OCI-LY1 (cell line): Measurements from ENCODE around the gene CGREF1.
"Not testable (repeated sequence)": the region's sequence is repeated elsewhere in the genome, so short reads cannot be mapped to it uniquely, and the experiment has no call there.

ENCODE experiments used
- H2AFZ ChIP-seq: fragments of 200-600 bp; sonication (generic), shearing (Covaris generic); 2 replicates; pipeline ENCODE4 v1.6.0; 2014; ENCODE audit warnings: antibody characterized with exemption, mild to moderate bottlenecking, low read length
- H3F3A ChIP-seq: fragments of 200-600 bp; sonication (generic), shearing (Covaris generic); 2 replicates; pipeline ENCODE4 v1.6.0; 2014; ENCODE audit warnings: mild to moderate bottlenecking, antibody characterized with exemption, low read length, moderate library complexity; ENCODE audit not compliant: insufficient read depth
- H3K27ac ChIP-seq: fragments of 200-600 bp; sonication (generic); 2 replicates; pipeline ENCODE4 v1.5.1; 2014; ENCODE audit warnings: low read length, mixed run types, mild to moderate bottlenecking, low read depth; ENCODE audit not compliant: poor library complexity, severe bottlenecking
- H3K27me3 ChIP-seq: fragments of 200-600 bp; sonication (generic); 2 replicates; pipeline ENCODE4 v1.6.0; 2014; ENCODE audit warnings: antibody characterized with exemption, mild to moderate bottlenecking, low read length, moderate library complexity; ENCODE audit not compliant: insufficient read depth
- H3K36me3 ChIP-seq: fragments of 200-600 bp; sonication (generic); 2 replicates; pipeline ENCODE4 v1.6.1; 2014; ENCODE audit warnings: mild to moderate bottlenecking, antibody characterized with exemption, low read length, moderate library complexity, mixed read lengths; ENCODE audit not compliant: insufficient read depth
- H3K4me1 ChIP-seq: fragments of 200-600 bp; sonication (generic); 2 replicates; pipeline ENCODE4 v1.5.1; 2014; ENCODE audit warnings: mild to moderate bottlenecking, low read length, moderate library complexity; ENCODE audit not compliant: insufficient read depth, severe bottlenecking
- H3K4me2 ChIP-seq: fragments of 200-600 bp; sonication (generic), shearing (Covaris generic); 2 replicates; pipeline ENCODE4 v1.6.1; 2014; ENCODE audit warnings: low read length
- H3K4me3 ChIP-seq: fragments of 200-600 bp; sonication (generic); 2 replicates; pipeline ENCODE4 v1.5.1; 2014; ENCODE audit warnings: low read length, low read depth, mild to moderate bottlenecking, mixed read lengths; ENCODE audit not compliant: poor library complexity, severe bottlenecking
- H3K79me2 ChIP-seq: fragments of 200-600 bp; shearing (Covaris generic); 2 replicates; pipeline ENCODE4 v1.6.1; 2016; ENCODE audit warnings: mixed run types, low read length, mixed read lengths; ENCODE audit not compliant: insufficient read depth
- H3K9ac ChIP-seq: fragments of 200-600 bp; sonication (generic), shearing (Covaris generic); 2 replicates; pipeline ENCODE4 v1.6.1; 2014; ENCODE audit warnings: mild to moderate bottlenecking, low read length, mixed read lengths
- H3K9me2 ChIP-seq: fragments of 200-600 bp; sonication (generic), shearing (Covaris generic); 2 replicates; pipeline ENCODE4 v1.6.1; 2014; ENCODE audit warnings: low read depth, mild to moderate bottlenecking, low read length, mixed read lengths
- H3K9me3 ChIP-seq: fragments of 200-600 bp; shearing (Covaris generic); 2 replicates; pipeline ENCODE4 v1.6.1; 2014; ENCODE audit warnings: low read length, mixed read lengths
- H4K20me1 ChIP-seq: fragments of 200-600 bp; sonication (generic), shearing (Covaris generic); 2 replicates; pipeline ENCODE4 v1.6.0; 2016; ENCODE audit warnings: mild to moderate bottlenecking, low read length; ENCODE audit not compliant: insufficient read depth
- CTCF ChIP-seq: fragments of 200-600 bp; sonication (generic), shearing (Covaris generic); IDR thresholded peaks from 2 replicates; pipeline ENCODE4 v1.5.1; 2017; ENCODE audit warnings: mild to moderate bottlenecking, antibody characterized with exemption, low read length, moderate library complexity, mixed read lengths
- EZH2 ChIP-seq: fragments of 200-600 bp; sonication (generic), shearing (Covaris generic); IDR thresholded peaks from 2 replicates; pipeline ENCODE4 v1.8.0; 2017; ENCODE audit warnings: borderline replicate concordance, mixed run types, mild to moderate bottlenecking, antibody characterized with exemption, low read length, moderate library complexity, mixed read lengths

The CGREF1 gene

GRCh38 chr2:27117995-27118524, 868 bp downstream of the CGREF1 start:
- H3K4me1 ChIP-seq: peaks cover 15% of the 10 kb centered on the region
- H3K9ac ChIP-seq: peak overlapping the region; percentile 47; the same call in 1 of the 2 replicates
- no peaks in the 10 kb centered on the region for H4K20me1 ChIP-seq
- no peaks in the 10 kb centered on the region for H3K36me3 ChIP-seq
- H3K9me3 ChIP-seq: no peaks in the 10 kb centered on the region
- no peaks in the 10 kb centered on the region for H3K27me3 ChIP-seq
- peak overlapping the region; percentile 65 for H3K4me3 ChIP-seq
- no peaks in the 10 kb centered on the region for H3F3A ChIP-seq
- H3K4me2 ChIP-seq: peak overlapping the region; percentile 74
- no peaks in the 10 kb centered on the region for H3K79me2 ChIP-seq
- TF ChIP-seq CTCF (no peak), EZH2 (no peak)
- no peak overlapping the region for H2AFZ ChIP-seq
- H3K9me2 ChIP-seq: no peaks in the 10 kb centered on the region
- H3K27ac ChIP-seq: no peak overlapping the region

DNA sequence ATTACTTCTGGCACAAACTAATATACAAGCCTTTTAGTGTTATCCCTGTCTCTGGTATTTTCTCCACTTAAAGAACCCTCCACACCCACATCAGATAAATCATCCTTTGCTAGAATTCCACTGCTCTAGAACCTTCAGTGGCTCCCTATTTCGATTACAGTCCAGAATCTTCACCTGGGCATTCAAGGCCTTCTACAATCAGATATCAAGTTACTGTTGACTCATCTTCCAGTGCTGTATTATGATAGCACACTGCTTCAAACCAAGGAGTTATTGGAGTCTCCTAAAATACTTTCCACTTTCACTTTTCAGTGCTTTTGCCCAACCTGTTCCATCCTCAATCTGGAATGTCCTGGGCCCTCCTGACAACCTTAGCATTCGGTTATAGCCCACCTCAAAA, 3.4 kb downstream of the CGREF1 start:
- Histone ChIP-seq H4K20me1 (no peaks in the 10 kb centered on the region), H3K27ac (no peak overlapping the region), H3K79me2 (no peaks in the 10 kb centered on the region), H3K4me2 (no peak overlapping the region), H3K27me3 (no peaks in the 10 kb centered on the region), H3K36me3 (no peaks in the 10 kb centered on the region; the same call in 1 of the 2 replicates), H3K4me1 (peaks cover 14% of the 10 kb centered on the region), H3K9ac (no peak overlapping the region), H3K9me3 (no peaks in the 10 kb centered on the region), H3K9me2 (no peaks in the 10 kb centered on the region), H3F3A (no peaks in the 10 kb centered on the region), H2AFZ (no peak overlapping the region), H3K4me3 (no peak overlapping the region)
- TF ChIP-seq EZH2: no peak

DNA sequence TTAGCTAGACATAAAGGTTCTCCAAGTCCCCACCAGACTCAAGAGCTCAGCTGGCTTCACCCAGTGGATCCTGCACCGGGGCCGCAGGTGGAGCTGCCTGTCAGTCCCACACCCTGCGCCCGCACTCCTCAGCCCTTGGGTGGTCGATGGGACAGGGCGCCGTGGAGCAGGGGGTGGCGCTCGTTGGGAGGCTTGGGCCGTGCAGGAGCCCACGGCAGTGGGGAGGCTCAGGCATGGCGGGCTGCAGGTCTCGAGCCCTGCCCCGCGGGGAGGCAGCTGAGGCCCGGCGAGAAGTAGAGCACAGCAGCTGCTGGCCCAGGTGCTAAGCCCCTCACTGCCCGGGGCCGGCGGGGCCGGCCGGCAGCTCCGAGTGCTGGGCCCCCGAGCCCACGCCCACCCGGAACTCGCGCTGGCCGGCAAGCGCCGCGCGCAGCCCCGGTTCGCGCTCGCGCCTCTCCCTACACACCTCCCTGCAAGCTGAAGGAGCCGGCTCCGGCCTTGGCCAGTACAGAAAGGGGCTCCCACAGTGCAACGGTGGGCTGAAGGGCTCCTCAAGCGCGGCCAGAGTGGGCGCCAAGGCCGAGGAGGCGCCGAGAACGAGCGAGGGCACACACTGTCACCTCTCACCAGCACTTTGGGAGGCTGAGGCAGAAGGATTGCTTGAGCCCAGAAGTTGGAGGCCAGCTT, 7.4 kb downstream of the CGREF1 start:
- H3K4me1 ChIP-seq, H3K79me2 ChIP-seq, H3K9me2 ChIP-seq, H3K9me3 ChIP-seq, H3K36me3 ChIP-seq, H3K4me3 ChIP-seq, H3F3A ChIP-seq, H3K9ac ChIP-seq, H4K20me1 ChIP-seq, H2AFZ ChIP-seq, H3K27me3 ChIP-seq, H3K27ac ChIP-seq, H3K4me2 ChIP-seq: not testable (repeated sequence)

- not testable (repeated sequence) for H3K9me3 ChIP-seq, H3K27ac ChIP-seq, H3K4me2 ChIP-seq, H4K20me1 ChIP-seq, H3K79me2 ChIP-seq, H2AFZ ChIP-seq, H3K27me3 ChIP-seq, H3K36me3 ChIP-seq, H3K4me1 ChIP-seq, H3K4me3 ChIP-seq, H3F3A ChIP-seq, H3K9me2 ChIP-seq, H3K9ac ChIP-seq
These were observed 8.2 kb downstream of the CGREF1 start for GRCh38 chr2:27110603-27111352.
